Stimulated activated CD4-positive, alpha-beta T cell treated with anti-CD3 and anti-CD28 coated beads, Interleukin-4, amount 100 ng/mL, for 24 hours (primary cell): Measurements from ENCODE around the gene RABGGTB.
A peak's percentile ranks its signal among the peaks of the same experiment; 100 is the strongest.
"Not testable (repeated sequence)": the region's sequence is repeated elsewhere in the genome, so short reads cannot be mapped to it uniquely, and the experiment has no call there.

Experiments
- DNase-seq: peaks from one replicate; pipeline ENCODE4 v3.0.0-alpha.2; 2020

Gene RABGGTB

DNA sequence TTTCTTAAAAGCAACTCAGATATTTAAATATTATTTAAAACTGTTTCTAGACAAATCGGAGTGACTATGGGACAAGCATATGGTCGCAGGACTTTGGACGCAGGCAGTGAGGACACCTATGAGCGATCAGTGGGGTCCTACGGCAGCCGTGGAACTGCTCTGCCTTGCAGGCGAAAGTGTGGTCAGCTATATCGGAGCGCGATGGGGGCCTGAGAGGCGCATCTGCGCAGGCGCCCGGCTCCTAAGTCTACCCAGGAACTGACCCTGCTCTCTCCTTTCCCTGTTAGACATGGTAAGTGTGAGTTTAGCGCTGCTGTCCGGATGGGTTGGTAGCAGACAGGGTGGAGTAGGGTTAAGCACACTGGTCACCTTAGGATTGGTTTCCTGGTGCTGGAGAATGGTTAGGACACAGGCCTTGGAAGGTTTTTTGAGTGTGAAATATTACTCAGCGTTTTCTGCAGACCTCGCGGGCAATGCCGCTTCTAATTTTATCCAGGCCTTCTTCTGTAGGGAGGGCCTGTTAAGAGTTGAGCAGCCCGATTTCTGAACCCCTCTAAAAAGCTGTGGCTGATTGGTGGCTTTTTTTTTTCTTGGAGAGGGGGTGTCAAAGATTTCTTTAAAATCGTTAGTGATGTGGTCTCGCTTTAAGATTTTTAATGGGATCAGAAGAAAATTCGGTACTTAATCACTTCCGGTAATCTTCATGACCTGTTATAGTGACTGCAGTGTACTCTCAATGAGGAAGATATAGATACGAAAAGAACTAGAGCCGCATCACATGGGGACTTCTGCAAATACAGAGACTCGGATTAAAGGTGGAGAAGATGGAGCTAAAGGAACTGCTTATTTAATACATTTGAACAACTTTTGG lies at the start of gene RABGGTB:
Gene RABGGTB, plus strand, starts transcription at position 274 of the 871 bp plus-strand sequence. Its CDS starts 16 bp downstream, at position 290.
- DNase-seq: peak; percentile 96

DNA sequence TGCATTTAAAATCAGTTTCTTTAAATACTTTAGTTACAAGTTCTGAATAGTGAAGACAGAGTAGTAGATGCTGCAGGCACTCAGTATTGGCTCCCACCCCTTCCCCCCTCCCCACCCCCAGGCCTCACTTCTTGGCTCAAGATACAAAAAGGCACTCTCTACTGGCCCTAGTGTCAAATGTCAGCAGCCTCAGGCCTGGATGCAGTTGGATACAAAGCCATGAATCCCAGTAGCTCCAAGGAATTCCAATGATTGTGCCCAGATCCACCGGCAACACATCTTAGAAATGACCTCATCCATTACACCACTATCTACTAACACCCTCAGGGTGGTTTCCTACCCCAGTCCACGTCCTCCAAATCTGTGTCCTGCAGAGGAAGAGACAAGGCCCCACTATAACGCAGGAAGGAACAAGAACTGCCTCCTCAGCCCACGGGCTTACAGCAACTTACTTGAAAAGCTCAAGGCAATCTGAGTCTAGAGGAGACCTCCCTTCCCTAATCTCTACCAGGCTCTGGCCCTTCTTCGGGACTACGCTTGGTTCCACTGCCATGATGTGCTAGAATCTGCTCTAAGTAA lies 43.9 kb upstream of the RABGGTB start:
- DNase-seq: no peak

- no peak for DNase-seq
Measured at GRCh38 chr1:75745276-75745675, 40.8 kb upstream of the RABGGTB start.

DNA sequence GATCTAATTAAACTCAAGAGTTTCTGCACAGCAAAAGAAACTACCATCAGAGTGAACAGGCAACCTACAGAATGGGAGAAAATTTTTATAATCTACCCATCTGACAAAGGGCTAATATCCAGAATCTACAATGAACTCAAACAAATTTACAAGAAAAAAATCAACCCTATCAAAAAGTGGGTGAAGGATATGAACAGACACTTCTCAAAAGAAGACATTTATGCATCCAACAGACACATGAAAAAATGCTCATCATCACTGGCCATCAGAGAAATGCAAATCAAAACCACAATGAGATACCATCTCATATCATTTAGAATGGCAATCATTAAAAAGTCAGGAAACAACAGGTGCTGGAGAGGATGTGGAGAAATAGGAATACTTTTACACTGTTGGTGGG lies 28.8 kb upstream of the RABGGTB start:
- not testable (repeated sequence) for DNase-seq

DNA sequence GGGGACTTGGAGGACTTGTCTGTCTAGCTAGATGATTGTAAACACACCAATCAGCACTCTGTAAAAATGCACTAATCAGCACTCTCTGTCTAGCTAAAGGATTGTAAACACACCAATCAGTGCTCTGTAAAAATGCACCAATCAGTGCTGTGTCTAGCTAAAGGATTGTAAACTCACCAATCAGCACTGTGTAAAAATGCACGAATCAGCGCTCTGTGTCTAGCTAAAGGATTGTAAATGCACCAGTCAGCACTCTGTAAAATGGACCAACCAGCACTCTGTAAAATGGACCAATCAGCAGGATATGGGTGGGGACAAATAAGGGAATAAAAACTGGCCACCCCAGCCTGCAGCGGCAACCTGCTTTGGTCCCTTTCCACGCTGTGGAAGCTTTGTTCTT lies 27.5 kb upstream of the RABGGTB start:
- not testable (repeated sequence) for DNase-seq

DNA sequence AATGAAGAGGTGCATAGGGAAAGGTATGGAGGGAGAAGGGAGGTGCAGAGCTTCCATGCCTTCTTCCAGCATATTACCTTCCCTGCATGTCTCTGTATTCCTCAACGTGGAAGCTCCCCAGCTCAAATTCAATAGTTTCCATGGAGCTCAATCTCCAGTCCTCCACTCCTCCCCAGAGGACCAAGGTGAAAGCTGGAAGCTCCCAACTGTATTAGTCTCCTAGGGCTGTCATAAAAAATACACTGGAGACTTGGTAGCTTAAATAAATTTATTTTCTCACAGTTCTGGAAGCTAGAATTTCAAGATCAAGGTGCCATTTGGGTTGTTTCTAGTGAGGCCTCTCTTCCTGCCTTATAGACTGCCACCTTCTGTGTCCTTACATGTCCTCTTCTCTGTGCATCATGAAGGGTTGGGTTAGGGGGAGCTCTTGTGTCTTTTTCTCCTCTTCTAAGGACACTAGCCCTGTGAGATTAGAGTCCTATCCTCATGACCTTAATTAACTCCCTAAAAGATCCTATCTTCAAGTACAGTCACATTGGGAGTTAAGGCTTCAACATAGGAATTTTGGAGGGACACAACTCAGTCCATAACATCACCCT lies 21.9 kb upstream of the RABGGTB start:
- no peak for DNase-seq

DNA sequence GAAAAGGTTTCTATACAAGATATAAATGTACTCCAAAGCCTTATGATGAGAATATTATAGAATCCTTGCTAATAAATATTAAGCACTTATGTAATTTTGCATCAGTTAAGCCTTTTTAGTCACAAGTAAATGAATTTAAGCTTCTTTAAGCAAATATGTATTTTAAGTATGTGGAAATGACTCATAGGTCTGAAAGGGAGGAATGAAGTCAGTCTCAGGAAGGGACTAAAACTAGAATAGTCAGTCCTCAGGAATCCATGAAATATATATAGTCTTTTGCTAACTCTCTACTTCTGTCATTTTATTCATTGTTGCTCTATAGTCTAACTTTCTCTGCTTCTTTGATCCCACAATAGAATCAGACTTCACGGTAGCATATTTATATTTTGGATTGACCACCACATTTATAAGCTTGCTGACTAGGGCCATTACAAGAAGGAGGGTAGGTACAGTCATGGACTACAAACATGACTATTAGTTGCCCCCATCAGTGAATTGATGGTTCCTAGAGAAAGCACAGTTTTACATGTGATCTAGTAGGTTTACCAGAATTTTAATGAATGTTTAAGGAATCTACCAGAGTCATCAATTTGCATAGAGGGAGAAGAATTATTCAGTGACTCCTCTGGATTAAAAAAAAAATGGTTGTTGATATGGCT lies 20.2 kb upstream of the RABGGTB start:
- no peak for DNase-seq

DNA sequence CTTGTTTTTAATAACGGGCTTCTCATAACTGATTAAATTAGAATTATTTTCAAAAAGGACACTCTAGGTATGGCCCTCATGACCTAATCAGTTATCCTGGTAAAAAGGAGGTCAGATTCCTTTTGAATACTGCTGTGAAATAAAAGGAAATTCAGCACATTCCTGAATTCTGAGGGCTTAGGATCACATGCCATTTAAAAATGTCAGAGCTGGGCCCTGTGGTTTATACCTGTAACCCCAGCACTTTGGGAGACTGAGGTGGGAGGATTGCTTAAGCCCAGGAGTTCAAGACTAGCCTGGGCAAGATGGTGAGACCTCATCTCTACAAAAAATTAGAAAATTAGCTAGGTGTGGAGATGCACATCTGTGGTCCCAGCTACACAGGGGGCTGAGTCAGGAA lies 18.0 kb upstream of the RABGGTB start:
- DNase-seq: no peak

DNA sequence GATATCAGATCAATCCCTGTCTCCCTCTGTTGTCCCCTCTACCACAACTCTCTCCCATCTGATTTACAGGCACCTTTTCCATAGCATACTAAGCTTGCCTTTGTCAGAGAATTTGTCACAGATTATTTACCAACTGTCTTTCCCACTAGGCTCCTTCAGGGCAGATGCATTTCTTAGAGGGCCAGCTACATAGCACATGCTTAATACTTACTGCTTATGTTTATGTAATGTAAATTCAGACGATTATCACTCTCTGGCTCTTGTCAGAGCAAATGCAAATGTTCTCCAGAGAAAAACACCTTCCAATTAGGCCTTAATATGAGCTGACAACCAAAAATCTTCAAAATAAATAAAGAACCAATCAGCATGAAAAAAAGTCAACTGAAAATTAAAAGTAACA lies 15.3 kb upstream of the RABGGTB start:
- no peak for DNase-seq

- no peak for DNase-seq
Measured at GRCh38 chr1:75771978-75772377, 14.1 kb upstream of the RABGGTB start.

DNA sequence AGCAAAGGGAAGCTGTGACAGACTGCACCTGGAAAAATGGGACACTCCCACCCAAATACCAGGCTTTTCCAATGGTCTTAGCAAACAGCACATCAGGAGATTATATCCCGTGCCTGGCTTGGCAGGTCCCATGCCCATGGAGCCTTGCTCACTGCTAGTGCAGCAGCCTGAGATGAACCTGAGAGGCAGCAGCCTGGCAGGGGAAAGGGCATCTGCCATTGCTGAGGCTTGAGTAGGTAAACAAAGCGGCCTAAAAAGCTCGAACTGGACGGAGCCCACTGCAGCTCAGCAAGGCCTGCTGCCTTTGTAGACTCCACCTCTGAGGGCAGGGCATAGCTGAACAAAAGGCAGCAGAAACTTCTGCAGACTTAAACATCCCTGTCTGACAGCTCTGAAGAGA lies 8.2 kb upstream of the RABGGTB start:
- DNase-seq: not testable (repeated sequence)

GRCh38 chr1:75778694-75779093 lies 7.4 kb upstream of the RABGGTB start:
- DNase-seq: not testable (repeated sequence)

DNA sequence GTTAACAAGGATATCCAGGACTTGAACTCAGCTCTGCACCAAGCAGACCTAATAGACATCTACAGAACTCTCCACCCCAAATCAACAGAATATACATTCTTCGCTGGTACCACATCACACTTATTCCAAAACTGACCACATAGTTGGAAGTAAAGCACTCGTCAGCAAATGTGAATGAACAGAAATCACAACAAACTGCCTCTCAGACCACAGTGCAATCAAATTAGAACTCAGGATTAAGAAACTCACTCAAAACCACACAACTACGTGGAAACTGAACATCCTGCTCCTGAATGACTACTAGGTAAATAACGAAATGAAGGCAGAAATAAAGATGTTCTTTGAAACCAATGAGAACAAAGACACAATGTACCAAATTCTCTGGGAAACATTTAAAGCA lies 5.9 kb upstream of the RABGGTB start:
- DNase-seq: not testable (repeated sequence)

GRCh38 chr1:75783920-75784319 lies 2.1 kb upstream of the RABGGTB start:
- DNase-seq: not testable (repeated sequence)

DNA sequence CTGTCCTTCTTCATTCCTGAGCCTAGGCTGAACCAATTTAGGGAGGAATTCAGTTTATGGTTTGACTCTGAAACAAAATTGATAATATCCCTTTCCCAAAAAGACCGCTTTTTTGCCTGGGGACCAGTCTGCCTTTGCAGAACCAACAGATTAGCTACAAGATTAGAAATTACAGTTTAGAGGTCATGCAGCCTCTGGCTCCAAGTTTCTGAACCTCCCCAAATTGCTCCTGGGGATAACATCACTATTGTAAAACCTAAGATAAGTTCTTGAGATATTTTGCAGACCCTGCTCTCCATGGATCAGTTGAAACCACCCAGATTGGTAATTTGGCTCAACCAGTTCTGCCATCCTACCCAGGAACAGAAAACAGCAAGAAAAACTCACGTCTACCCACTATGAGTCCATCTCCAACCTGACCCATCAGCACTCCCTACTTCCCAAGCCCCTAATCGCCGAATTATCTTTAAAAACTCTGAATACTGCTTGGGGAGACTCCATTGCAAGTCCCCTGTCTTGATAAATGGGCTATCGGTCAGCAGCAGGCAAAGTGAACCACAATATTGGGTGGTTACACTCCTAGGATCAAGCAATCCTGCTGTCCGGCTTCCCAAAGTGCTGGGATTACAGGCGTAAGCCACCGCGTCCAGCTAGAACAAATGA lies 605 bp upstream of the RABGGTB start:
- DNase-seq: no peak

DNA sequence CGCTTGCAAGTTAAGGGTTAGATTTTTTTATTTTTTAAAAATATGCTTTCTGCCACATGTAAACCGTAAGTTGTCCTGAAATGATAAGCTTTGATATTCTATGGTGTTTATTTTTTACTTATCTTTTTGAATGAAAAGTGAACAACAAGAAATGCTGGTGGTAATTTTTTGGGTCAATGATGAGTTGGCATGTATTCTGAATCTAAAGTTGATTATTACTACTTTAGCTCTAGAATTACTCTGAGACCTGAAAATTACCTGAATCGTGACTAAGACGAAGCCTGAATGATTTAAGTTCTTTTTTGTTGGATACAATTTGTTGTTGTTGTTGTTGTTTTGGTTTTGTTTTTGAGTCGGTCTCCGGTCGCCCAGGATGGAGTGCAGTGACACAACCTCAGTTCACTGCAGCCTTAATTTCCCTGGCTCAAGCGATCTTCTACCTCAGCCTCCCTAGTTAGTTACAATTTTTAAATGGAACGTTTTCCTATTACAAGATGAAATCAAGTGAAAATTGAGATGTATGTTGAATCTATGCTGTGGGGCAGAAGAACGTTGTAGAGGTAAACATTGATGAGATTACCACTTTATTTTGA lies 941 bp downstream of the RABGGTB start:
- no peak for DNase-seq

GRCh38 chr1:75787524-75787923 lies 1.5 kb downstream of the RABGGTB start:
- no peak for DNase-seq

DNA sequence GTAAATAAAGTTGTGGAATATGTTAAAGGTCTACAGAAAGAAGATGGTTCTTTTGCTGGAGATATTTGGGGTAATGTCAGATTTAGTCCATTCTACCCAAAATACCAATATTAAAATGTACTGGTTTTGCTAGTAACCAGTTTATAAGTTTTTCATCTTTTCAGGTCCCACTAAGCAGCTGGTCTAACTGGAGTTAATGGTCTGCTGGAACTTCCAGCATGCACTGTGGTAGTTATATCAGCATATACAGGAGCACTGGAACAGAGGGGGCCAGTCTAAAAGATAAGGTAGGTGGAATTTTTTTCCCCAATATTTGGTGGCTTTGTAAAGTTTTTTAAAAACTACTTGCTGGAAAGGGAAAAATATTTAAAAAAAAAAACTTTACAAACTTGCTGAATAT lies 3.9 kb downstream of the RABGGTB start:
- DNase-seq: no peak

- DNase-seq: no peak
Measured at GRCh38 chr1:75791022-75791421, 5.0 kb downstream of the RABGGTB start.

- DNase-seq: no peak
Measured at GRCh38 chr1:75792091-75792490, 6.0 kb downstream of the RABGGTB start.

- no peak for DNase-seq
Measured at GRCh38 chr1:75794382-75794781, 8.3 kb downstream of the RABGGTB start.

DNA sequence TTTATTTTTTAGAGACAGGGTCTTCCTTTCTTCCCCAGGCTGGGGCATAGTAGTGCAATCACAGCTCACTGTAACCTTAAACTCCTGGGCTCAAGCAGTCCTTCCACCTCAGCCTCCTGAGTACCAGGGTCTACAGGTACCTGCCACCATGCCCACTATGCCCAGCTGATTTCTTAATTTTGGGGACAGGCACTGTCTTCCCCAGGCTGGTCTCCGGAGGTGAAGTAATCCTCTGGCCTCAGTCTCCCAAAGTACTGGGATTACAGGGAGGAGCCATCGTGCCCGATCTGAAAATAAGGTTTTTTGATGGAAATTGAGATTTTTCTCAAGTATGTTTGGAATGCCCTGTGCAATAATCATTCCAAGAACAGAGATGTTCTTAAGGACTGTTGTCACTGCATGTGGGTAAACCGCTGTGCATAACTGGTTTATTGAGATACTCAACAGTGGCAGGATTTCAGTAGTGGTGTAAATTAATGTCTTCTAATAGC lies 9.7 kb downstream of the RABGGTB start:
- peak; percentile 15 for DNase-seq
